GM20431 (cell line): ENCODE results near the gene PPP4R1.
"Not testable (repeated sequence)": the region's sequence is repeated elsewhere in the genome, so short reads cannot be mapped to it uniquely, and the experiment has no call there.

Experiments
- in situ Hi-C: fragments of 300-500 bp; cut with MseI, MboI; formaldehyde crosslinking; loops from one replicate; pipeline ENCODE4 v1.15.0; 2020; ENCODE audit warnings: low sequenced_read_pairs; ENCODE audit not compliant: unreplicated experiment

Gene PPP4R1

DNA sequence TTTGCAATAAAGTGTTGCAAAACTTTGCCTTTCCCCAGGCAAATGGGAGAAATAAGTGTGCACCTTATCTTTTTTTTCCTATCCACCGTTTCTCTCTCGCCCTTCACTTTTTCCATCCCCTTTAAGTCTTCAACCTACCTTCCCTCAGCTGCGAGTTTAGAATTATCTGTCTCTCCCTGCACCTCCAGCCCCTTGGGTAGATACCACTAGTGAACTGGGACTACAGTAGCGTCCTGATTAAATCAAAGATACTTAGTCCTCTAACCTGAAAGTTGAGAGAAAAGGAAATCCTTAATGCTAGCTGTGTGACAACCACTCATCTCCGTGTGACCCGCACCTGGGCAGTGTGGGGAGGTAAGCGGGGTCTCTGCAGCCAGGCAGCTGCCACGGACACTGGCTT lies 16.1 kb upstream of the PPP4R1 start:
- in situ Hi-C loops = no loop called here

DNA sequence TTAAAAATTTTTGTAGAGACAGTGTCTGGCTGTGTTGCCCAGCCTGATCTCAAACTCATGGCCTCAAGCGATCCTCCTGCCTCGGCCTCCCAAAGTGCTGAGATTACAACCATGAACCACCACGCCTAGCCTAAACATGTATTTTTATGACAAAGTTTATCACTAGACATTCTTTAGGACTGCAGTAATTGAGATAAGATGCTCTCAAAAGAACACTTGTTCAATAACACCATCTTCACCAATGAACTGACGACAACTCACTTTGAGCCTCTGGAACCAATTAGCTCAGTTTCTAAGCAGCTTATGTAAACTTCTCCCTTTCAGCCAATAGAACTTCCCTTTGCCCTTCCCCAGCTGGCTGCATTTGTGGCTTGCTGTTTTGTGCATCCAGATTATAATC lies 15.3 kb upstream of the PPP4R1 start:
- in situ Hi-C loops = no loop called here

DNA sequence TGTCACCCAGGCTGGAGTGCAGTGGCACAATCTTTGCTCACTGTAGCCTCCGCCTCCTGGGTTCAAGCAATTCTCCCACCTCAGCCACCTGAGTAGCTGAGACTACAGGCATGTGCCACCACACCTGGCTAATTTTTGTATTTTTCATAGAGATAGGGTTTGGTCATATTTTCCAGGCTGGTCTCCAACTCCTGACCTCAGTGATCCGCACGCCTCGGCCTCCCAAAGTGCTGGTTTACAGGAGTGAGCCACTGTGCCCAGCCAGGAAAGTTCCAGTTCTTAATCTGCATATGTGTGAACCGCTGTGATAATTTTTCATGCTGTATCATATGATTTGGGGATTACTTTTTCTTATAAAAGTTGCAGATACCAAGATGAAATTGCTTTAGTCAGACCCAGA lies 14.6 kb upstream of the PPP4R1 start:
- in situ Hi-C loops = no loop called here

DNA sequence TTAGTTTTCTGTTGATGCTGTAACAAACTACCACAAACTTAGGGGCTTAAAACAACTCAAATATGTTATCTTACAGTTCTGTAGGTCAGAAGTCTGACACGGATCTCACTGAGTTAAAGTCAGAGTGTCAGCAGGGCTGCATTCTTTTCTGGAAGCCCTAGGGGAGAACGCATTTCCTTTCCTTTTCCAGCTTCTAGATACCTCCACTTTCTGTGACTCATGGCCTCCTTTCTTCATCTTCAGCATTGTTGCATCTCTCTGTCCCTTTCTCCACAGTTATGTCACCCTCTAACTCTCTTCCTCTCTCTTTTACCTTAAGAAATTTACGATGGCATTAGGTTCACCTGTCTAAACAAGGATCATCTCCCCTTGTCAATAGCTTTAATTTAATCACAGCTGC lies 13.3 kb upstream of the PPP4R1 start:
- in situ Hi-C loops = no loop called here

DNA sequence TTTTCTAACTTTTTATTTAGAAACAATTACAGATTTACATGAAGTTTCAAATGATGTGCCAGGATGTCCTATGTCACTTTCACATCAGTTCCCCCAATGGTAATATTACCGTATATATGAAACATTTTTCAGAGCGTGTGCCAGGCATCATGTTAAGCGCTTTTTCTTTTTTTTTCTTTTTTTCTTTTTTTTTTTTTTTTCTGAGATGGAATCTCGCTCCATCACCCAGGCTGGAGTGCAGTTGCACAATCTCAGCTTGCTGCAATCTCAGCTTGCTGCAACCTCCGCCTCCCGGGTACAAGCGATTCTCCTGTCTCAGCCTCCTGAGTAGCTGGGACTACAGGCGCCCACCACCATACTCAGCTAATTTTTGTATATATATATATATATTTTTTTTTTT lies 5.6 kb upstream of the PPP4R1 start:
- in situ Hi-C loops = no loop called here

DNA sequence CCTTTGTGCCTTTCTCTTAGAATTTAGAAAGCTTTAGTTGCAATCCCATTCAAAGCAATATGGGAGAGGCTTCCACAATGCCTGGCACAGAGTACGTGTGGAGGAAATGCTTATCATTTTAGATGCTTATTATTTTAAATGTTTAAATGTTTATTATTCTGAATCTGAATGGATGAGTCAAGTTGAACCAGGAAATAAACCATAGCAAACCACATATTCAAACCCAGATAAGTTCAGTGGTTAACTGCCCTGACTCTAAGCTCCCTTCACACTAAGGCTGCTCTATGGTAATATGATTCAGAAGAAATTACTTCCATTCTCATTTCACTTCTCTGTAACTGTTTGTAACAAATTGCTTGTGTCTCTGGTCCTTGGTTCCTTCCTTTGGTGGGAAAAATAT lies 5.2 kb upstream of the PPP4R1 start:
- in situ Hi-C loops = no loop called here

DNA sequence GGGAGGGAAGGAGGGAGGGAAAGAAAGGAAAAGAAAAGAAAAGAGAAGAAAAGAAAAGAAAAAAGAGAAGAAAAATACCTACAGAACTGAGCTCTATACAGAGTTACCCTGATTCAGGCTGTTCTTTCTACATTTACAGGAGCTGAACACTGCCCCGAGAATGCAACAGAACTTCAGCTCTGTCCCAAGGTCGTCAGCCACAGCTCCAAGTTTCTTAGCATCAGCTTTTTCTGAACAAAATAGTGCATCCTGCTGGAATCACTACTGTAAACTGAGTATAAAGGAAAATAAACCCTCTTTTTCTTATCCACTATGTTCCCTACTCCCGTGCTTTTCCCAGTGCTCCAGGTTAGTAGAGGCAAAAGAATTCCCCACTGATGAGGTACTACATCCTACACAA lies 4.7 kb upstream of the PPP4R1 start:
- in situ Hi-C loops = no loop called here

DNA sequence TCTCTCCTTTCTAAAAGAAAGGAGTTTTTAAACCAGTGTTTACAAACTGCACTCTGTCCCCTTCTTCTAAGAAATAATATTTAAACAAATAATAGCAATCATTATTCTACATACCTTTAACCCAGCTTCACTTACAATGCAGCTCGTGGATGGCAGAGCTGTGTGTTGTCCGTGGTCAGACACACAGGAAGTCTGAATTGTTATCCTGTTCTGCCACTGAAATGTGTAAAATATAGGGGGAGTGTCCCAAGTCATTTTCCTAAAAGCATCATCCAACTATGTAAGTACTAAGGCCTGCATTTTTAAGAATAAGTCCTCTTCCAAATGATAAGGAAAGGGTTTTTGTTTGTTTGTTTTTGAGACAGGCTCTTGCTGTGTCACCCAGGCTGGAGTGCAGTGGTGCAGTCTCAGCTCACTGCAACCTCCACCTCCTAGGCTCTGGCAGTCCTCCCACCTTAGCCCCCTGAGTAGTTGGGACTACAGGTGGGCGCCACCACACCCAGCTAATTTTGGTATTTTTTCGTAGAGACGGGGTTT lies 2.7 kb upstream of the PPP4R1 start:
- in situ Hi-C loops = no loop called here

DNA sequence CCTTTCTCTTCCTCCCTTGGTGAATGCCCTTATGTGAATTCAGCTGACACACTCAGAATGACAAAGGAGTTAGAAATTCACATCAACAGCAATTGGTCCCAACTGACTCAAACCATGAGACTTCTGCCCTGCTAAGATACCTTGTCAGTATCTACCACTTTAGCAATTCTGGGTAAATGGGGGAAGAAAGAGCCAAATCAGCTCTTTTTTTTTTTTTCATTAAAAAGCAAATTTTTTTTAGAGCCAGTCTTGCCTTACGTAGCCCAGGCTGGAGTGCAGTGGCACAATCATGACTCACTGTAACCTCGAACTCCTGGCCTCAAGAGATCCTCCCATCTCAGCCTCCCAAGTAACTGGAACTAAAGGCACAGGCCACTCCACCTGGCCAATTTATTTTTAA lies 1.7 kb upstream of the PPP4R1 start:
- in situ Hi-C loops = no loop called here

DNA sequence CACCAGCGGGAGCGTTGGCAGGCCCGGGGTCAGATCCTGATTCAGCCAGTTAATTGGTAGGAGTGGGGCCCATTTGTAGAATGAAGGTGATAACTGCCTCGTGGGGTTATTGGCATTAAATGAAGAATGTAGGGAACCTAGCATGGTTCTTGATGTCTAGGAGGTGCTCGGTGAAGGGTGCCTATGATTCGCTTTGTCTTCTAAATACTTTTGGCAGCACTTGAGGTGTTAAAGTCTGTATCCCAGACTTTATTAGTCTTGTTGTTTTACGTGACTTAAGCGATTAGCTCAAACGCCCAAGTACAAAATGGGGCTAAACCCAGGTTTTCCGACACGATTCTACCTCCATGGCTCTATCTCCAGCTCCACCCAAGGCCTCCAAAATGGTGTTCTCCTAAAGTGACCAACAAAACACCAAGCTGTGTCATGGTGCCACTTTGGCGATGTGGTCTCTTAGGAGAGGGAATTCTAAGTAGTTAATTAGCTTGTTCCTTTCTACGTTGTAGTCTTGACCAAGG lies 980 bp upstream of the PPP4R1 start:
- in situ Hi-C loops = no loop called here

DNA sequence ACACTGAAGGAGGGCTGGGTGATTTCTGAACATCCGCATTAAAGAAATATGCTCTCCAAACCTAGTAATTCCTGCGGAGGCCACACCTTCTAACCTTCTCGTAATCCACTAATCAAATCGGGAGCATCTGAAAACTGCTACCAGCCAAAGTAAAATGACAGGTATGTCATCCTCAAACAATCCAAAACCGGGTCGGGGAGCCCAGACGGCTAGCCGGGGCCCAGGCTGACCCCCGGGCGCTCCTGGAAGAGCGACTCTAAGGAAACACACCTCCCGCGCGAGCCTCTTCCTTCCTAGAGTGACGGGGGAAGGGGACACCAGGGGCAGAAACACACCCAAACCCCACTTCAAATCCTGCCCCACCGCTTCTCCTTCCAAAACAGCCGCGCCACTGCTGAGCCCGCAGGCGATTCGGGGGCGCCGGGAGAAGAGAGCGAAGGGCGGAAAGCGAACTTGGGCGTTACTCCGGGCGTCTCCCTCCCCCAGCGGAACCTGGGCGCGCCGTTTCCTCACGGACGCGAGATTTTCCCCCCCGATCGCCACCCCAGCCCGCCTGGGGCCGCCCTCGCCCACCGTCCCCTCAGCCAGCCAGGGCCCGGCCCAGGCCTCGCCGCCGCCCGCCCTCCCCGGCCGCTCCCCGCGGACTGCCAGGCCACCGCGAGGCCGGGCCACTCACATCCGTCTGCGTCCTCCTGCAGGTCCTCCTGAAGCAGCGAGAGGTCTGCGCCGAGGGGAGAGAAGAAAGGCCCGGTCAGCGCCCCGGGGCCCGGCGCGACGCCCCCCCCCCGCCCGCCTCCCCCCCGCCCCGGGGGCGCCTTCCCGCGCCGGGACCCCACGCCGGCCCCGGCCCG lies 584 bp downstream of the PPP4R1 start:
- in situ Hi-C loops = no loop called here

DNA sequence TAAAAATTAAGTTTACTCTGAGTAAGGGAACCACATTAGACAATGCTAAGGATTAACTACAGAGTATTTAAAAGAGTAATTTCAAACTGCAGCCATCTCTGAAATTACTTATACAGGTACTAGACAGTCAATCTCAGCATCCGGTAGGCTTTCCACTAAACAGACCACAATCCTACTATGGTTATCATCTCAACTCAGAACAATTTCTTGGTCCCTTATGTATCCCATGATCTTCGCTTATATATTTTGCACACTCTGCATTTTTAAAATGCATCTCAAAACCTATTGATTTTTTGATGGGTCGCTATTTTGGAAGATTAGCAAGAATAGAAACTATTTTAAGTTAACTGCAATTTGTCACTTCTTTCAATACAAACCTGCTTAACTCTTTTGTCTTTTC lies 1.4 kb downstream of the PPP4R1 start:
- in situ Hi-C loops = no loop called here

DNA sequence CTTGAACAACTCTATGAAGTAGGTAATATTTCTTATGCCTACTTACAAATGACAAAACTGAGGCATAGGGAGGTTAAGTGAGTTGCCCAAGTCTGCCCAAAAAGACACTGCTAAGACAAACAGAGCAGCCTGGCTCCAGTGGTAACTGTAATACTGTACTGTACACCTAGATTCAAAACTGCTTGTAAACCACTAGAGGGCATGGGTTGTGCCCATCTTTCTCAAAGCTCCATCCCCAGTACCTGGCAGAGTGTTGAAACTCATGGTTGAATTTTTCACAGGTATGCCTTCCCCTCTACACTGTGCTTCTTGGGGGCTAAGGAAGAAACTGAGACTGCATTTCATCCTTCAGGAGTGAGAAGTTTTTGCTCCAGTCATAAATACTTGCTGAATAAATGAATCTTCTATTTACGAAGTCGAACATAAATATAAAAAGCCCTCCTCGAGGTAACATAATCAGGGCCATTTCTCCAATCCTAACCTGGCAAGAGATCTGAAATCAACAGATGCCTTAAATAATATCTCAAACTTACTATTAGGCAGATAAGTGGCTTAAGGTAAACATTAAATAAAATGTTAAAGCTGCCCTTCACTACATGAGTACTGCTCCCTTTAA lies 2.0 kb downstream of the PPP4R1 start:
- in situ Hi-C loops = no loop called here

DNA sequence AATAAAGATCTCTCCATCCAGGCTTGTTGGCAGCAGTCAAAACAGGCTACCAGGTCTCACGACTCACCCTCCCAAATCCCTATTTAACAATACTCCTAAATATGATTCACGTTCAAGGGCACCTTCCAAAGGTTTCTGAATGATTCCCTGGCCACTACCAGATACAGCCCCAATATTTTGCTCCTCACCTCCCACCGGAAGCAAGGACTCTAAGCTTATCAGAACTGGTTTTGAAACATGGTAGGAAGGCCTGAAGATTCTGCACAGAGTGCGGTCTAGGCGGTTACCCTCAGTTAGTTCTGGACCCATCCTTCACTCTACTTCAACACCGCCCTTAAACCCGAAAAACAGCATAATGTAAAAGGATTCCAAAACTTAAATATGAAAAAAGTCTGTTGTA lies 5.2 kb downstream of the PPP4R1 start:
- in situ Hi-C loops = no loop called here

DNA sequence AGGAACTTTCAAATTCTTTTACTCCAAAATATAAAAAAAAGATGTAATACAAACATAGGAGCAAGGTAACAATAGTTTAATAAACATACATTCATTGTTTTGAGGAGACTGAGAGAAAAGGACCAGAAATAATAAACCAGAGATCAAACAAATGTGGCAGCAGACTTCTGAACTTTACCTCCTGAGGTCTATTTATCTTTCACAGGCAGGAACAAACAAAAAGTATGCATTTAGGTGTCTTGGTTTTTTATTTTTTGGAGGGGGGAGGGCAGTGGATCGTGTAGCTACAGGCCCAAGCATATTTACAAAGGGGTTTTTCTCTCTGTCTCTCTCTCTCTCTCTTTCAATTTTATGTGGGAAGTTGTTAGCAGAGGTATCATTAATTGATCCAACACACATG lies 5.6 kb downstream of the PPP4R1 start:
- in situ Hi-C loops = no loop called here

DNA sequence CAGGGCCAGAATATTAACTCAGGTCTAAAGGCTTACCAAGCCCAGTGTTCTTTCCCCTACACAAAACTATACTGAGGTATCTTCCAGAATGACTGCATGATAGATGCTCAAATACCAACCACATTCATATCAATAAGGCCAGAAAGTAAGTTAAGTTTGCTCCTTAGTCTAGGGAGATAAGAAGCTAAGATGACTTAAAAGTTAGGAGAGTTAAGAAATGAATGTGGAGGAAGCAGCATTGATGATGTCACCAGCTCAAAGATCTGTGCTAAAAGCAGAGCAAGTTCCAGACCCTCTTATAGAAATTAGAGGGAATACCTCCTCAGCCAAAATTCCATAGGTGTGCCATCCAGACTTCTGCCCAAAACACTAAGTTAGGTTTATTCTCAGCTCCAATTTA lies 6.1 kb downstream of the PPP4R1 start:
- in situ Hi-C loops = no loop called here

DNA sequence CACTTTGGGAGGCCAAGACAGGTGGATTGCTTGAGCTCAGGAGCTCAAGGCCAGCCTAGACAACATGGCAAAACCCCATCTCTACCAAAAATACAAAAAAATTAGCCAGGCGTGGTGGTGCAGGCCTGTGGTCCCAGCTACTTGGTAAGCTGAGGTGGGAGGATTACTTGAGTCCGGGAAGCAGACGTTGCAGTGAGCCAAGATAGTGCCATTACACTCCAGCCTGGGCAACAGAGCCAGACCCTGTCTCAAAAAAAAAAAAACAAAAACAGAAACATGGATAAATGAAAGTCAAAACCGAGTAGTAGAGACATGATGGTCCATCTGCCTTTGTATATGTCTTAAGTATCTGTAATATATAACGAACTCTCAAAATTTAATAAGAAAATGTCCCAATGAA lies 7.2 kb downstream of the PPP4R1 start:
- in situ Hi-C loops = not testable (repeated sequence)

DNA sequence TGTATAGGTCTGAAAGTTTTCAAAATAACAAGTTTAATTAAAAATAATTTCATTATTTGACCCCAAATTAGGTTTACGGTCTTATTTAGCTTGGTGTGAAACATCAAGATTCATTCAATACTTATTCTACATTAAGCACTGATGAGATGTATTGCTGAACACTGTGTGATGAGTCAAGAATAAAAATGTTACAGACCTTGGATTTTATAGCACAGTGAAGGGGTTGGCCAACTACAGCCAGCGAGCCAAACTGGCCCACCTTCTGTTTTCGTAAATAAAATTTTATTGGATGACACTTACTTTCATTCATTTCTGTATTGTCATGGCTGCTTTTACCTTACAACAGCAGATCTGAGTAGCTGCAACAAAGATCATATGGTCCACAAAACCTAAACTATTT lies 8.3 kb downstream of the PPP4R1 start:
- in situ Hi-C loops = no loop called here

DNA sequence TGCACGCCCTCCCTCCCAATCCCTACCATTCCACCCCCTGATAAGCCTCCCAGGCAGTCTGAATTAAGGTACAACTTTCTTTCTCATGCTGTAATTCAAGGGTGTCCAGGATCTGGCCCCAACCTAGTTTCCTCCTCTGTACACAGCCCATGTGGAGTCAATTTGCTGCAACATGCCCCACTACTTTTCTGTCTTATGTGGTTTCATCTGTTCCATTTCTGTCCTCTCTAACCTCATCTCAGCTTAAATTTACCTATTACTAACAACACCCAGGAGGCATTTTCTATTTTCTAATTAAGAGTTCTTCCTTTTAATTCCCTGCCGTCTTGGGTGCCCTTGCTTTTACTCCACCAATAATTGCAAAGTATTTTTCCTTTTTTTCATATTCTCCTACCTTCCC lies 10.0 kb downstream of the PPP4R1 start:
- in situ Hi-C loops = no loop called here

DNA sequence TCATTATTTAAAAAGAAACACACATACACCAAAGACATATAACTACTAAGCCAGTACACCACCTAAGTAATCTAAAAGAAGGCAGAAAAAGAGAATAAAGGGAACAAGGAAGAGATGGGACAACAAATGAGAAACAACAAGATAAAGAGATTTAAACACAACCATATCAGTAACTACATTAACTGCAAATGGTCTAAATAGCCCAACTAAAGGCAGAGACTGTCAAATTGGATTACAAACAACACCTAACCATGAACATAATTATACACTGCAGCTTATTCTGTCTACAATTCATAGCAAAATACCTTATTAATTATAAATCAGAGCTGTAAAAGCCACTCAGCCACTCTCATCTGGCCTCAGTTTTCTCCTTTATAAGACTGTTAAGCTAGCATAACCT lies 15.0 kb downstream of the PPP4R1 start:
- in situ Hi-C loops = no loop called here

DNA sequence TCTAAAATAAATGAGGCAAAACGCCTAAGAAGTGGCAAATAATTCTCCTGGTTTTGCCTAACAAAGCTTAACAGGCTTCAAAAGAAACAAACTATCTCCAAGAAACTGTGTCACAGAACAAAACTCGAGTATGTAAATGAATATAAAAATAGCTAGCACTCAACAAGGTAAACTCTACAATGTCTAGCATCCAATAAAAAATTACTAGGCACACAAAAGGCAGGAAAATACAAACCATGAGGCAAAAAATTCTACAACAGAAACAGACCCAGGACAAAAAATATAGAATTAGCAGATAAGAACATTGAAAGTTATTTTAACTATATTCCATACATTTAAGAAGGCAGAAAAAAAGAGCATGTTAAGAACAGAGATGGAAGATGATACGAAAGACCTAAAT lies 16.8 kb downstream of the PPP4R1 start:
- in situ Hi-C loops = no loop called here
